ENCODE data around the gene RNU6-9.

RNU6-9 gene

GRCh38 chr19:920051-920864, 27.0 kb downstream of the RNU6-9 start:
- Mint-ChIP-seq H3K4me3 (peak overlapping the region; percentile 78), H3K27me3 (ENCODE audit: low read depth) (peaks cover 11% of the 10 kb centered on the region), H3K36me3 (ENCODE audit: low read depth) (no peaks in the 10 kb centered on the region), H3K4me1 (ENCODE audit: low read depth) (peaks cover 12% of the 10 kb centered on the region), H3K9me3 (no peaks in the 10 kb centered on the region), H3K27ac (peak overlapping the region; percentile 72)
- peak; percentile 77 for DNase-seq (ENCODE audit: low spot score)

- Mint-ChIP-seq H3K27ac (peak overlapping the region; percentile 74), H3K36me3 (ENCODE audit: low read depth) (no peaks in the 10 kb centered on the region), H3K4me1 (ENCODE audit: low read depth) (peaks cover 12% of the 10 kb centered on the region), H3K4me3 (peak overlapping the region; percentile 79), H3K27me3 (ENCODE audit: low read depth) (no peaks in the 10 kb centered on the region), H3K9me3 (no peaks in the 10 kb centered on the region)
- peak; percentile 30 for DNase-seq (ENCODE audit: low spot score)
These were observed 31.3 kb downstream of the RNU6-9 start for GRCh38 chr19:924553-925086.

- no peak for DNase-seq (ENCODE audit: low spot score)
- no peaks in the 10 kb centered on the region for H3K27me3 Mint-ChIP-seq (ENCODE audit: low read depth)
- peaks cover 12% of the 10 kb centered on the region for H3K4me1 Mint-ChIP-seq (ENCODE audit: low read depth)
- H3K27ac Mint-ChIP-seq, result peak overlapping the region; percentile 74
- peak overlapping the region; percentile 79 for H3K4me3 Mint-ChIP-seq
- H3K36me3 Mint-ChIP-seq (ENCODE audit: low read depth), result peaks cover 3% of the 10 kb centered on the region
- H3K9me3 Mint-ChIP-seq, result no peaks in the 10 kb centered on the region
These were observed 31.8 kb downstream of the RNU6-9 start for GRCh38 chr19:925087-925525.

- H3K4me1 Mint-ChIP-seq (ENCODE audit: low read depth), result peaks cover 11% of the 10 kb centered on the region
- H3K36me3 Mint-ChIP-seq (ENCODE audit: low read depth), result peaks cover 3% of the 10 kb centered on the region
- no peaks in the 10 kb centered on the region for H3K9me3 Mint-ChIP-seq
- H3K27ac Mint-ChIP-seq, result peak within 1 kb of the TSS; percentile 80
- H3K27me3 Mint-ChIP-seq (ENCODE audit: low read depth), result no peaks in the 10 kb centered on the region
- H3K4me3 Mint-ChIP-seq, result peak within 1 kb of the TSS; percentile 81
- DNase-seq (ENCODE audit: low spot score), result peak; percentile 81
These were observed 32.4 kb downstream of the RNU6-9 start, which contains the start of gene ARID3A for GRCh38 chr19:925526-926322. Gene ARID3A (plus strand): TSS chr19:926035. CDS start chr19:929529, 3,494 bp downstream.

- H3K4me3 Mint-ChIP-seq, result peak overlapping the region; percentile 75
- no peaks in the 10 kb centered on the region for H3K9me3 Mint-ChIP-seq
- peaks cover 3% of the 10 kb centered on the region for H3K36me3 Mint-ChIP-seq (ENCODE audit: low read depth)
- no peak overlapping the region for H3K27ac Mint-ChIP-seq
- H3K27me3 Mint-ChIP-seq (ENCODE audit: low read depth), result no peaks in the 10 kb centered on the region
- DNase-seq (ENCODE audit: low spot score), result no peak
- H3K4me1 Mint-ChIP-seq (ENCODE audit: low read depth), result peaks cover 8% of the 10 kb centered on the region
These were observed 33.0 kb downstream of the RNU6-9 start for GRCh38 chr19:926323-926588.

- no peaks in the 10 kb centered on the region for H3K9me3 Mint-ChIP-seq
- H3K4me3 Mint-ChIP-seq, result peak overlapping the region; percentile 81
- peaks cover 3% of the 10 kb centered on the region for H3K36me3 Mint-ChIP-seq (ENCODE audit: low read depth)
- H3K27ac Mint-ChIP-seq, result peak overlapping the region; percentile 80
- peak; percentile 42 for DNase-seq (ENCODE audit: low spot score)
- peaks cover 4% of the 10 kb centered on the region for H3K4me1 Mint-ChIP-seq (ENCODE audit: low read depth)
- H3K27me3 Mint-ChIP-seq (ENCODE audit: low read depth), result no peaks in the 10 kb centered on the region
These were observed 33.5 kb downstream of the RNU6-9 start for GRCh38 chr19:926589-927350.

GRCh38 chr19:927351-927779, 34.1 kb downstream of the RNU6-9 start:
- Mint-ChIP-seq H3K36me3 (ENCODE audit: low read depth) (peaks cover 3% of the 10 kb centered on the region), H3K27me3 (ENCODE audit: low read depth) (no peaks in the 10 kb centered on the region), H3K9me3 (no peaks in the 10 kb centered on the region), H3K27ac (no peak overlapping the region), H3K4me1 (ENCODE audit: low read depth) (peaks cover 5% of the 10 kb centered on the region), H3K4me3 (peak overlapping the region; percentile 40)
- DNase-seq (ENCODE audit: low spot score), result no peak

- DNase-seq (ENCODE audit: low spot score), result no peak
- H3K27ac Mint-ChIP-seq, result no peak overlapping the region
- peaks cover 6% of the 10 kb centered on the region for H3K4me1 Mint-ChIP-seq (ENCODE audit: low read depth)
- H3K36me3 Mint-ChIP-seq (ENCODE audit: low read depth), result peaks cover 5% of the 10 kb centered on the region
- H3K27me3 Mint-ChIP-seq (ENCODE audit: low read depth), result no peaks in the 10 kb centered on the region
- peak overlapping the region; percentile 40 for H3K4me3 Mint-ChIP-seq
- no peaks in the 10 kb centered on the region for H3K9me3 Mint-ChIP-seq
These were observed 34.6 kb downstream of the RNU6-9 start for GRCh38 chr19:927780-928401.

- no peaks in the 10 kb centered on the region for H3K9me3 Mint-ChIP-seq
- no peak overlapping the region for H3K27ac Mint-ChIP-seq
- H3K27me3 Mint-ChIP-seq (ENCODE audit: low read depth), result no peaks in the 10 kb centered on the region
- peak overlapping the region; percentile 17 for H3K4me3 Mint-ChIP-seq
- H3K4me1 Mint-ChIP-seq (ENCODE audit: low read depth), result peaks cover 6% of the 10 kb centered on the region
- peaks cover 5% of the 10 kb centered on the region for H3K36me3 Mint-ChIP-seq (ENCODE audit: low read depth)
- DNase-seq (ENCODE audit: low spot score), result no peak
These were observed 35.4 kb downstream of the RNU6-9 start for GRCh38 chr19:928471-929202.

- Mint-ChIP-seq H3K4me1 (ENCODE audit: low read depth) (peaks cover 6% of the 10 kb centered on the region), H3K27me3 (ENCODE audit: low read depth) (no peaks in the 10 kb centered on the region), H3K27ac (no peak overlapping the region), H3K36me3 (ENCODE audit: low read depth) (peaks cover 5% of the 10 kb centered on the region), H3K4me3 (no peak overlapping the region), H3K9me3 (no peaks in the 10 kb centered on the region)
- DNase-seq (ENCODE audit: low spot score), result no peak
These were observed 36.1 kb downstream of the RNU6-9 start for GRCh38 chr19:929203-929890.

GRCh38 chr19:929891-930258, 36.6 kb downstream of the RNU6-9 start:
- no peak for DNase-seq (ENCODE audit: low spot score)
- Mint-ChIP-seq H3K4me1 (ENCODE audit: low read depth) (peaks cover 5% of the 10 kb centered on the region), H3K4me3 (no peak overlapping the region), H3K36me3 (ENCODE audit: low read depth) (peaks cover 5% of the 10 kb centered on the region), H3K27ac (no peak overlapping the region), H3K27me3 (ENCODE audit: low read depth) (no peaks in the 10 kb centered on the region), H3K9me3 (no peaks in the 10 kb centered on the region)

- H3K27ac Mint-ChIP-seq, result no peak overlapping the region
- H3K27me3 Mint-ChIP-seq (ENCODE audit: low read depth), result no peaks in the 10 kb centered on the region
- H3K9me3 Mint-ChIP-seq, result no peaks in the 10 kb centered on the region
- peaks cover 5% of the 10 kb centered on the region for H3K4me1 Mint-ChIP-seq (ENCODE audit: low read depth)
- H3K36me3 Mint-ChIP-seq (ENCODE audit: low read depth), result peaks cover 8% of the 10 kb centered on the region
- H3K4me3 Mint-ChIP-seq, result no peak overlapping the region
- no peak for DNase-seq (ENCODE audit: low spot score)
These were observed 38.8 kb downstream of the RNU6-9 start for GRCh38 chr19:931860-932647.

Data from T-helper 2 cell treated with Interferon-gamma antibody and Interleukin-4, amounts not matched to agents 5 μg/mL and 100 μg/mL, for 36 hours (primary cell).